Peyer's patch (tissue), 4 donors: ENCODE measurements around the gene CGRRF1.

Experiments used
- CTCF ChIP-seq, 6 experiments: fragments of 450-650 bp in 4 of 6; fragments of 200-600 bp in 2 of 6; sonication (generic) in 1 of 6; IDR thresholded peaks; one replicate each; pipeline ENCODE4 v1.5.1; 2017 to 2019; ENCODE audit warnings: antibody characterized with exemption in 6 of 6, mild to moderate bottlenecking in 3 of 6, moderate library complexity in 1 of 6
- POLR2A ChIP-seq, 2 donors: fragments of 450-650 bp; IDR thresholded peaks; one replicate each; pipeline ENCODE4 v1.5.1; 2017; ENCODE audit warnings: antibody characterized with exemption in 2 of 2, mild to moderate bottlenecking in 2 of 2, moderate library complexity in 2 of 2

- TF ChIP-seq CTCF (IDR thresholded peaks at IDR 0.05): no peak
- TF ChIP-seq POLR2A (IDR thresholded peaks at IDR 0.05): no peak
Observed at GRCh38 chr14:54483073-54483745, 26.5 kb upstream of the CGRRF1 start.
